ENCODE results near the gene JDP2.

Gene JDP2

DNA sequence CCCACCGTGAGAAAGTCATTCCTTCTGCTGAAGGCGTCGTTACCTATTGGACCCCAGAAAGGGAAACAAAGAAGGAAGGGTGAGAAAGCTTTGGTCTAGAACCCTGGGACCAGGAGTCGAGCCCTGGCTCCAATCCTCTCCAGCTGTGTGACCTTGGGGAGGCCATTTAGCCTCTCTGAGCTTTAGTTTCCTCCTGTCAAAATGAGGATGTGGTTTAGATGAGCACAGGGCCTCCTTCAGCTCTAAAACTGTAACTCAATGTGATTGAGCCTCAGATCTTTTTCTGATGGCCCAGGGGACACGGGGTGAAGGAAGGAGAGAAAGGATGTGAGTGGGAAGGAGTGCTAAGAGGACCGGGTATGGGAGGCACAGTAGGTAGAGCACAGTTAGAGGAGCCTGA is 7.7 kb downstream of the JDP2 start:
- DNase-seq (ENCODE audit: low read depth in 3 of 3, low spot score in 1 of 3) = no peak

DNA sequence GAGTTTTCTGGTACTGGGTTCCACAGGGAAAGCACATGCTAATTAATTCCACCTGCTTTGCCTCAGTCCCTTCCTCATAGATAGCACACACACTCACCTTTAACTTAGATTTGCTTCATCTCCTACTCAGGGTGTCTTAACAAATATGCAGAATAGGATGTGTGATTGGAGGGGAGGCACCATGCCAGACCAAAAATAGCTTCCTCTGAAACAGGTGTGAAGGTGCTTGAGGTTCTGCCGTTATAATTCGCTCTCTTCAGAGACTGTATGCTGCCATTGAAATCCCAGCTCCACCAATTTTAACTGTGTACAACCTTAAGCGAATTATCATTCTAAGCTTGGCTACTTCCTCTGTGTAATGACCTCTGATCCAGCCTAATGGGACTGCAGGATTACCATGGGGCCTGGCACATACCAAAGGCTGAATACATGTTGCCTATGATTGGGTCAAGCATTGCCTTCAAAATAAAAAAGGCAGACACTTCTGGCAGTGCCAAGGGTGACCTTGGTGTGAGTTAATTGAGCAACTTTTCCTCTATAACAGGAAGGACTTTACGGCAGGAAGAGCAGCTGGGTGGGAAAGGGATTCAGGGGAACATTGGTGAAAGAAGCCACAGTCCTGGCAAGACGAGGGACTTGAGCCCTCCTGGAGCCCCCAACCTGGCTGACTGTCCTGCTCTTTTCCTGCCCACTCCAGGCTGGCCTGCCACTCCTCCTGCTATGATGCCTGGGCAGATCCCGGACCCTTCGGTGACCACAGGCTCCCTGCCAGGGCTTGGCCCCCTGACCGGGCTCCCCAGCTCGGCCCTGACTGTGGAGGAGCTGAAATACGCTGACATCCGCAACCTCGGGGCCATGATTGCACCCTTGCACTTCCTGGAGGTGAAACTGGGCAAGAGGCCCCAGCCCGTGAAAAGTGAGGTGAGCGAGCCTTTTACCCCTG is 9.7 kb downstream of the JDP2 start:
- DNase-seq (ENCODE audit: low read depth in 3 of 3, low spot score in 1 of 3) = no peak

DNA sequence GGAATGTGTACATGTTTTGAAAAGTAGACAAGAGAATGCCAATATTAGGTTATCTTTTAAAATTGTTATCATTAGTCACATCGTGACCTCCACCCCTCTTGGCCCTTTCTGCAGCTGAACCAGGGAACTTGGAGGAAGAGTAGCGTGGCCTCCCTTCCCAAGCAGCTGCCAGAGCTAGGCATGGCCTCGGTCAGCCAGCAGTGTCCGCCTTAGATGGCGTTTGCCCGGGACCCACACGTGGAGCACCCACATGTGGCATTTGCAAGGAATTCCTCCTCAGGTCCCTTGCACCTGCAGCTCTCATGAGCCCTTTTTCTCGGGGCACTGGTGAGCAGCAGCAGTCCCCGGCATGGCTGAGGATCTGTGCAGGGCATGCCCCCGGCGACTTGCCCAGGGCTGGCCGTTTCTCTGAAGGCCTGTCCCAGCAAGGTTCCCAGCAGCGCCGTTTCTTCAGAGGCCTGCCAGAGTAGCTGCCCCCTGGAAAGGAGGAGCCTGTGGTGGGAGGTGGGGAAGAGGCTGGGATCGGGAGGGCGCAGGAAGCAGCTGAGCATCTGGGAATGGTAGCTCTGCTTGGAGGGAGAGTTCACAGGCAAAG is 10.8 kb downstream of the JDP2 start:
- no peak for DNase-seq (ENCODE audit: low read depth in 3 of 3, low spot score in 1 of 3)

DNA sequence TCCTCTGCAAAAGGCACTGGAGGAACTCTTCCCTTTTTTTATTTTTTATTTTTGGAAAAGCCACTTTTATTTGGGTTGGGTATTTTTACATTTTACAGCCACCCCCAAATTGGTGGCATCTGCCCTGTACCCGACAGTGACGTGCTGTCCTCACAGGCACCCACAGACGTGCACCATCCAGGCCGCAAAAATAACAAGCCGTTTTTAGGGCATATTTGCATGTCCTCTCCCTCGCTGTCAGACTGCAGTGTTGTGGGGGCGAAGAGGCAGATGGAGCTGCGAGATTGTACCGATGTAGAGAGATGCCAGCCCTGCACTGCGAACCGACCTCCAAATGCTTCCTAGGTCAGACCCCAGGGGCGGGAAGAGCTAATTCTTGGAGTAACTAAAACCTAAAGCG is 12.2 kb downstream of the JDP2 start:
- DNase-seq (ENCODE audit: low read depth in 3 of 3, low spot score in 1 of 3) = no peak

DNA sequence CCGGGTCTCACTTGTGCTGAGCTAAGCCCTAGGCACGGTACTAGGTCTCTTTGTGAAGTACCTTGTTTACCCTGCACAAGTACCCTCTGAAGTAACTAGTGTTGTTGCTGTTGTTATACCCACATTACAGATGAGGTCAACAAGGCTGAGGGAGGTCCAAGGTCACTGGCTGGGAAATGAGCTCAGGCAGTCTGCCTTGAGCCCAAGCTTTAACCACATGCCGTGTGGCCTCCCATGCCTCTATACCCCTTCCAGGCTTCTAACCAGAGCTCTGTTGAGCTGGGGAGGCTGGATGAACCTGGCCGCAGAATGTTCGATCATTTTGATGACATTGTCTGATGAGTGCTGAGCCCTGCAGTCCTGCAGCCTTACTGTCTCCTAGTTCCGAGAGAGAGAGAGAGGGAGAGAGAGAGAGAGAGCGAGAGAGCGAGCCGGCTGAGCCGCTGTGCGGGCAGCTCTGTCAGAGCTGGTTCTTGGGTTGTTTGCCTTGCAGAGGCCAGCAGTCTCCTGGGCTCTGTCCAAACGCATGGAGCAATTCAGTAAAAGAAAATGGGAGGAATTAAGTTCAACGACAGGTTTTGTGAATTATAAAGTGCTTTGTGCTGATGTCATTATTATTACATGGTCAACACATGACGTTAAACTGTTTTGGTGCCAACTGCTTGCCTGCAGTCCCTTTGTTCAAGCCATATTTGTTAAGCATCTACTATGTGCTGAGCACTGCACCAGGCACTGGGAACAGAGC is 13.1 kb downstream of the JDP2 start:
- no peak for DNase-seq (ENCODE audit: low read depth in 3 of 3, low spot score in 1 of 3)

DNA sequence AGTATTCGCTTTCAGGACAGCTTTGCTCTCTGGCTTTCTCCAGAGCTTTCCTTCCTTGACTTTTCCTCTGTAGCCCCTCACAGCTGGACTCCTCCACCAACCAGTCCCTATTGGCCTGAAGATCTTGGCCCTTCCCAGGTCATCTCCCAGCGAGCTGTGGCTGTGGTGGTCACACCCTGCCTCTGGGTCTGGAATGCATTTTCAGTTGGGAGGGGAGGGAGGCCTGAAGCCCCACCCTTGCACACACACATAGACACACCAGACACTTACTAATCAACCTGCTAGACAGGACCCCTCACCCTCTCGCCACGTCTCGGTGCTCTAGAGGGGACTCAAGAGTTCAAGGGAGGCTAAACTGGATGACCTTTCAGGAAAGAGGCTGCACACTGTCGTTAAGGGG is 13.9 kb downstream of the JDP2 start:
- DNase-seq (ENCODE audit: low read depth in 3 of 3, low spot score in 1 of 3) = no peak

DNA sequence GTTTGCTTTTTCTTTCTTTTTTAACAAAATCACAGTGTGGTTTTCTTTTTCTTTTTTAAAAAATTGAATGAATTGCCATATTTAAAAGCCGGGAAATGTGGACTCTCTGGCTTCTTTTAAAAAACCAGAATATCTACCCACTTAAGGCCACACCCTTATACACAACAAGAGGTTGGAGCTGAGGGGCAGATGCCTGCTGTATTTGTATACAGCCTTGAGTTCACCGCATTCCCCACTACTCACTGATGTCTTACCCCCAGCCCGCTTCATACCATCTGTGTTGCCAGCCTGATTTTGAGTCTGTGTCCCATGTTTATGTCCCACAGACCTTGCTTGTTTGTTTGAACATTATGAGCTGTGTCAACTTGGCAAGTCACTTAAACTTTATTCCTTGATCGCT is 14.3 kb downstream of the JDP2 start:
- no peak for DNase-seq (ENCODE audit: low read depth in 3 of 3, low spot score in 1 of 3)

DNA sequence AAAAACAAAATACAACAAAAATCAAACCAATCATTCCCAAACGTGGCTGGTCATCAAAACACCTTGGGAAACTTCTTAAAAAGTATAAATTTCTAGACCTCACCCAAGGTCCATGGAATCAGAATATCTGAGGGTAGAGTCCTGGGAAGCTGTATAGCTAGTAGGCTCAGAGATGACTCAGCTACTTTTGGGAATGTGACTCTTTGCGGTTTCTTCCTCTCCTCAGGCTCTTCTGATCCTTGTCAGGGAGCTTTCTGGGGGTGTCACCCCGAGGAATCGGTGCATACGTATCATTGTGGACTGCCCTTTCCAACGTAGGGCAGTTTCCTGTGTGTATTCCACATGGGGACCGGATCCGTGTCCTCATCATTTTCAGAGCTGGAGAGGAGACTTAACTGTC is 14.8 kb downstream of the JDP2 start:
- DNase-seq (ENCODE audit: low read depth in 3 of 3, low spot score in 1 of 3) = no peak

DNA sequence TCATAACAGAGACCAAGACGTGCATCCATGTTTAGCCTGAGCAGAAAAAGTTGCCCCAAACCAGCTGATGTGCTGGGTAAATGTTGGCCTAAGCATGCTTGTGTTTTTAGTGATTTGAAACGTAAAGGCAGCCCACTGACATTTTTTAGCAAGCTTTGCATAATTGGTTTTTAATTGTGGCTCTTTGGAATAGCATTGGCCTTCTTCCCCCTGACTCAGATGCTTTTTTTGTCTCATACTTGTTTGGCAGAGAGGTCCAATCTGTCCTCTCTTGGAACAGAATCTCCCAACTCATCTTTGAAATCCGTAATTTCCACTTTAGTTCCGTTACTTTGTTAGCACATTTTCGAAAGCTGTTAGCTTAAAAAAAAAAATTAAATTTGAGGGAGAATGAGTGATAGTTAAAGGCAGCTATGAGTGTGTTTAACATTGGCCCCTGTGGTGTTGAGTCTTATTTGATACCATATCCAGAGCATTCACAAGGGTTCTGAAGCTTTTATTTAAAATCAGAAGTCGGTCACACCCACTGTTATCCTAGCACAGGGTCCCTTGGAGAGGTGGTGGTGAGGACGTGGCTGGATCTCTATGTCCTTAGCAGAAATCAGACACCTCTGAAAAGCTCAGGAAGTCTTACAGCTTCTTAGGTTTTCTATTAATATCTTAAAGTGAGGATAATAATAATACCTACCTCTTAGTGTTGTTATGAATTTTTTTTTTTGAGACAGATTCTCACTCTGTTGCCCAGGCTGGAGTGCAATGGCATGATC is 15.6 kb downstream of the JDP2 start:
- DNase-seq (ENCODE audit: low read depth in 3 of 3, low spot score in 1 of 3) = no peak

DNA sequence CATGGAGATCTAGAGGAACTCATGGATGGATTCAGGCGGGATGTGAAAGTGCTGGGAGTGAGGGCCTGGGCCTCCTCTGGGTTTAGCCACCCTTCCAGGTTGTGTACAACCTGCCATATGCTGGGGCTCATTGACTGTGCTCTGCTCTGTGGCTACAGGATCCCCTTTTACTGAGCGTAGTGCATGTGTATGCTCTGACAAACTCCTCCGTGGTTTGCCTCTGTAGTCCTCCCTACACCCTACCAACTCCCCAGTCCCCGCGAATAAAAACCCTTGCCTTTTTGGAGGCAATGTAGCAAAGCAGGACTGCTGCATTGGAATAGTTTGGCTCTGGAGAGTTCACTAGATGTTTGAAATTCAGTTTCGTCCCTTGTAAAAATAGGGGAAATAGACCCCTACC is 17.4 kb downstream of the JDP2 start:
- no peak for DNase-seq (ENCODE audit: low read depth in 3 of 3, low spot score in 1 of 3)

DNA sequence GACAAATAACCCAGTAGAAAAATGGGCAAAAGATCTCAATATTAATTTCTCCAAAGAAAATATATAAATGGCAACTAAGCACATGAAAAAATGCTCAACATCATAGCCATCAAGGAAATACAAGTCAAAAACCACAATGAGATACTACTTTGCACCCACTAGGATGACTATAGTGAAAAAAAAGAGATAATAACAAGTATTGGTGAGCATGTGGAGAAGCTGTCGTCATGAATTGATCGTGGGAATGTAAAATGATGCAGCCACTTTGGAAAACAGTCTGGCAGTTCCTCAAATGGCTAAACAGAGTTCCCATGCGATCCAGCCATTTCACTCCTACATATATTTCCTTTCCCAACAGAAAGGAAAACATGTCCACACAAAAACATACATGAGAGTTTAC is 18.1 kb downstream of the JDP2 start:
- DNase-seq (ENCODE audit: low read depth in 3 of 3, low spot score in 1 of 3) = no peak

DNA sequence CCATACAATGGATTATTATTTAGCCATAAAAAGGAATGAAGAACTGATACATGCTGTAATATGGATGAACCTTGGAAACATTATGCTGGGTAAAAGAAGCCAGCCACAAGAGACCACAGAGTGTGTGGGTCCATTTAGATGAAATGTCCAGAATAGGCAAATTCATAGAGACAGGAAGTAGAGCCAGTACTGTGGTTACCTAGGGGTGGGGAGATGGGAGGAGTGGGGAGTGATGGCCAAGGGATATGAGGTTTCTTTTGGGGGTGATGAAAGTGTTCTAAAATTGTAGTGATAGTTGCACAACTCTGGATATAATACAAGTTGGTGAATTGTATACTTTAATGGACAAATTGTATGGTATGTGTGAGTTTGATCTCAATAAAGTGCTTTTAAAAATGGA is 18.6 kb downstream of the JDP2 start:
- no peak for DNase-seq (ENCODE audit: low read depth in 3 of 3, low spot score in 1 of 3)

DNA sequence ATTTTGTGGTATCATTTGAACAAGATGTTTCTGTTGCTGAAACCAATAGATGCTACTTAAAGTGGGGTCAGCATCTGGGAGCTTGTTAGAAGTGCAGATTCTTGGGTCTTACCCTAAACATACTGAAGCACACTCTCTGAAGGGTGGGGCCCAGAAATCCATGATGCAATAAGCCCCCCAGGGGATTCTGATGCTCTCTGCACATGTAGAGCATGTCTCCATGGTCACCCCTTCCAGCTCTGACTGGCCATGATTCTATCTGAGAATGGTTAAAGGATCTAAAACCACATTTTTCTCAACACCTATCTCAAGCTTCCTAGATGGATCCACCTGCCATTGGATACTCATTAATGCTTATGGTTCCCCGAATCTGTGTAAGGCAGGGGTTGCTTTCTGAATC is 20.4 kb downstream of the JDP2 start:
- DNase-seq (ENCODE audit: low read depth in 3 of 3, low spot score in 1 of 3) = no peak

DNA sequence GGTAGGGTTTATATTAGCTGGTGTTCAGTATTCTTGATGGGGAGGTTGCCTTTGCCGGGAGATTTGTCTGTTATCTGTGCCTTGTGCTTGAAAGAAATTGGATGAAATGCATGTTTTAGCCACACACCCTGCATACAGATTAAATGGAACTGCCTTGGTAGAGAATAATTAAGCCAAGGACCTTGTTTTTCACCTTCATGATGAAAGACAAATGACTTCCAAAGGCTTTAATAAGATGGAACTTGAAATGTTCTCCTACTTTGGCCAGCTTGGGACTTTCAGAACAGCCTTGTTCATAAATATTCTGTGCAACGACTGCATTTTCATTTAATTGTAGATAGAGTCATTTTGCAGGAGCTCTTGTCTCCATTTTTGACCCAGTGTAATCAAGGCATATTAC is 21.2 kb downstream of the JDP2 start:
- no peak for DNase-seq (ENCODE audit: low read depth in 3 of 3, low spot score in 1 of 3)

DNA sequence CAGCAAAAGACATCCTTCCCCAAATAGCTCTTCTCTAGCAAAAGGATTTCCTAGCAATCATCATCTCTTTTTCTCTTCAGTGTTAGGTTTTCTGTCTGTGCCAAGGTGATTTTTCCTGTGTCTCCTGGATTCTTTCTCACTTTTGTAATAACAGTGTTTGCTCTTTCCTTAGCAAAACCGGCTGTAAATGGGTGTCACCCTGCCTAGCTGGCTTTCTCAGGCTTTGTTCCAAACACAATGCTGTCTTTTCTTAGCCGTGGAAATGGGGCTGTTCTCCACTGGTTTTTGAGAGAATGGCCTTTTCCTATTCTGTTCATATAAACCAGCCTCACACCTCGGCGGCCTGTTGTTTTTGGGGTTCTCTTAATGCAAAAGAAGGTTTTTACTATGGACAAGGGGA is 21.9 kb downstream of the JDP2 start:
- no peak for DNase-seq (ENCODE audit: low read depth in 3 of 3, low spot score in 1 of 3)

DNA sequence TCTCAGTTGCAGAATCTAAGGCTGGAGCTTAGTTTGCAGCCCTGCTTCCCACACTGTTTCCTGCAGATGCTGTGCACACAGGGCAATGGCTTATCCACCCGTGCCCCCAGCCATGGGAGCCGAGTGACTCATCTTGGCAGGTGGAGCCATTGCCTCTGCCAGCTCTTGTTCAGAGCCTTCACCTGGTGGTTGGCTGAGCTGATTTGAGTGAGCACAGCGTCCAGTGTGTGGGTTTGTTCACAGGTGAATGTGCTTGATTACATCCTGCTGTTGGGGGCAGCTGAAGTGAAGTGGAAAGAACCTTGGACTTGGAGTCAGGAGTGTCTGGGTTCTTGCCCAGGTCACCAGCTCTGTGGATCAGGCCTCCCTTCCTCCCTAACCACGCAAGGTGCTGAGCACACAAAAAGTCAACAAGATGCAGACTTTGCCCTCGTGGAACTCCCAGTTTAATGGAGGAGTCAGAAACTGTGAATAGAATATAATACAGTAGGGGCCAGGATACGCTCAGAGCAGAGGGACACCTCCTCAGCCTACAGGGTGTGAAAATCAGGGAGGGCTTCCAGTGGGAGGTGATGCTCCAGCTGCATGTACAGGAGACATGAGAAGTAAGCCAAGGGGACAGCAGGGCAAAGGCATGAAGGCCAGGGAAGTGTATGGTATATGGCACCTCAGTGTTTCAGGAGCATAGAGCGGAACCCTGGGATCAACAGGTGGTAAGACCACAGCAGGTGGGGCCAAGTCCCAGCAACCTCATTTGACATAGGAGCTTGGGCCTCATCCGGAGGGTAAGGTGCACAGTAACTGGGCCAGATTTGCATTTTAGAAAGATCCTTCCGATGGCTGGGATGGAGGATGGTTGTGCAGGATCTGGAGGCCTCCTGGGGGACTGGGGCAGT is 22.8 kb downstream of the JDP2 start:
- DNase-seq (ENCODE audit: low read depth in 3 of 3, low spot score in 1 of 3) = no peak

DNA sequence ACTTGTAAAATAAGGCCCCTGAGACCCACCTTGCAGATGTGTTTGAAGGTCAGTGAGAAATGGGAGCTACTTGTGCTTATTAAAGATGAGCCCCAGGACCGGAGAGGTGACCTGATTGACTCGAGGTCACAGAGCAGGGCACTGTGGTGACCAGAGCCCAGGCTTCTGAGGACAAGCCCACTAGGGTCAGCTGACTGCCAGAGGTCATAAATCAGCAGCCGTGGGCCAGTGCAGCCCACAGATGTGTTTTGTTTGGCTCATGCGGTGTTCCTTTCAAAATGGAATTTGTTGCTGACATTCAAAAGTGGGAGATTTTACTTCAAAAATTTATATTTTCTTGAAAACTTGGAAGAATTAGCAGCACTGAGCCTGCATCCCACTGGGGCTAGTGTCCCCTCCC is 24.5 kb downstream of the JDP2 start:
- DNase-seq (ENCODE audit: low read depth in 3 of 3, low spot score in 1 of 3) = no peak

DNA sequence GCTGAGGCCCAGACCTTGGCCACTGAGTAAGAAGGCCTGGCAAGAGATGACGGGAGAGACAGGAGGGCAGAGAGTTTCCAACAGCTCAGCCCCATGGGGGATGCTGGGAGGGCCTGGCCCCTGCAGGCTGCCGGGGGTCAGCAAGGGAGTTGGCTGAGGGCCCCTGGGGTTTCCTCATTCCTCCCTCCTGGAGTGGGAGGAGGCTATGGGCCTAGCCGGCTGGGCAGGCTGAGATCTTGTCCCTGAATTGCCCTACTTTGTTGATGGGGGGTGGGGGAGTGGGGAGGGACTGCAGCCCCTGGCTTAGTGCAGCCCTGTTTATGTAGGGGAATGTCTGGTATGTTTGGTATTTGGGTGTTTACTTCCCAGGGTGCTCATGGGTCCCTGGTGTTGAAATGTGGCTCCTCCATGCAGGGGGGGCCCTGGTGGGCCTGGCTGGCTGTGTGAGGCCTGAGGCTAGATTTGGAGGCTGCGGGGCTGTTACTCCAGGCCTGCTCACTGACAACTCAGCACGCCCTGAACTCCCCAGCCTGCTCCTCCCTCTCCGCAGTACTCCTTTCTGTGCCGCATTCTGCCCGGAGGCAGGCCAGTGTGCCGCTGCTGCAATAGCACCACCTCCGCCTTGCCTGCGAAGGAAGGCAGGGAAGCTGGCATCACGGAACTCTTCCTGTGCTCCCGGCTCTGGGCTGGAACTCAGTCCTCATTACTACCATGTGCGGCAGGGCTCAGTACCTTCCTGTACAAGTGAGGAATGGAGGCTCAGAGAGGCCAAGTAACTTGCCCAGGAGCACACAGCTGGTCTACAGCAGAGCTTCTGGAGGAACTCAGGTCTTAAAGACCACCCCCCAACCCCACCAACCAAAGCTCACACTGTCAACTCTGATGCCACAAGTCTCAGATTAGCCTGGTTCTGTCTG is 25.3 kb downstream of the JDP2 start:
- no peak for DNase-seq (ENCODE audit: low read depth in 3 of 3, low spot score in 1 of 3)

DNA sequence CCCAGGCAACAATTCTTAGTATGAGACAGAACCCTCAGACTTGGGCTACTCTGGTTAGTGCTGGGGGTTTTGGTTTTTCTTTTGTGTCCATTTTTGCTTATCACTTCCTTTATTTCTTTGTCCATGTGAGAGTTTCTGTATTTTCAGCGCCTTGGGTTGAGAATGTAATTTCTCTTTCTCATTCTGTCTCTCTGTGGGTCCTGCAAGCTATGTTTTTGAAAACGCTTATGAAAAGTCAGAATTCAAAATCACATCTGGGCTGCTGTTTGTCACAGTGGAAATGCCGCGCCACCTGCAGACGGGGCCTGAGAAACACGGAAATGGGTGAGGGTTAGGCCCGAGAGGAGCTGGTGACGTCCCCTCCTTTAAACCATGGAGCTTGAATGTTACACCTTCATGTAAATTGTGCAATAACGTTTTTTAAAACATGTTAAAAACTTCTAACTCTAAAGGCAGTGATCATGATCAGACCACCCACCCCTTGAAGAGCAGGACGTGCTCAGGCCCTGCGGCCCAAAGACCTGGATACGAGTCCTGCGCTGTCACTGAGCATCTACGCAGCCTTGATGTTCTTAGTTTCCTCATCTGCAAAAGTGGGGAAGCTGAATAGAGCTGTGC is 26.1 kb downstream of the JDP2 start:
- no peak for DNase-seq (ENCODE audit: low read depth in 3 of 3, low spot score in 1 of 3)
